Measurements from ENCODE around the gene ARHGAP19. TPM values are rescaled to one million over a fixed set of nuclear protein-coding genes. Genes with fewer than 3 reads are reported as not detected.

The ARHGAP19 gene
- total and polyA plus RNA-seq, 9 of the 15 experiments (the other 6 are each of a cell fraction or from before 2014, with no cell fraction given): 14.8 to 49.5 (median 26.8) TPM

GRCh38 chr10:97307441-97307840 lies 15.0 kb upstream of the ARHGAP19 start:
- no peaks in the 10 kb centered on the region for H3K9me1 ChIP-seq (ENCODE audit: control insufficient read depth, insufficient read depth, low read length)
- CTCF ChIA-PET (ENCODE audit: low intra/inter-chr PET ratio): no interaction called here
- peak overlapping the region in 1 of 2 experiments; percentile 6; a peak in 2 of 4 replicates for H3K9ac ChIP-seq (ENCODE audit: insufficient read depth in 1 of 2, low read depth in 2 of 2, low read length in 2 of 2)
- H3K27me3 ChIP-seq (ENCODE audit: control insufficient read depth in 2 of 2, insufficient read depth in 2 of 2, low read length in 2 of 2): no peaks in the 10 kb centered on the region
- no peaks in the 10 kb centered on the region for H3K36me3 ChIP-seq (ENCODE audit: control insufficient read depth, insufficient read depth, low read length)
- H3K4me3 ChIP-seq: no peak overlapping the region
- H3K4me1 ChIP-seq (replicated peaks in 1 of 2; ENCODE audit: control insufficient read depth in 2 of 2, insufficient read depth in 2 of 2, low read length in 2 of 2): peaks cover 3 to 4% of the 10 kb centered on the region in 2 experiments; a peak in 2 of 5 replicates
- peak; percentile 48 for FAIRE-seq
- no peak overlapping the region for H3K27ac ChIP-seq (ENCODE audit: extremely low read depth, low read depth, low read length)
- intact Hi-C loops (cut with micrococcal nuclease): no loop called here
- H2AFZ ChIP-seq (ENCODE audit: low read depth, low read length): peak overlapping the region; percentile 53; the same call in 1 of the 2 replicates
- H3K79me2 ChIP-seq (ENCODE audit: control insufficient read depth, insufficient read depth, low read length): no peaks in the 10 kb centered on the region
- no TSS peak for BruUV-seq (replicated peaks)
- POLR2A ChIA-PET: no interaction called here
- no peaks in the 10 kb centered on the region for H3K9me3 ChIP-seq (replicated peaks; ENCODE audit: control insufficient read depth, insufficient read depth, low read depth, low read length)
- no peak overlapping the region for H3K4me2 ChIP-seq (ENCODE audit: insufficient read depth, low read length)
- WGBS (ENCODE audit: insufficient coverage, low coverage, missing lambda C conversion rate): 89% methylated on average over 1 of the region's 1 CpG
- ATAC-seq: peak; percentile 69
- in situ Hi-C loops (cut with MboI): no loop called here
- H4K20me1 ChIP-seq (replicated peaks; ENCODE audit: control insufficient read depth, insufficient read depth, low read length): no peaks in the 10 kb centered on the region
- TF ChIP-seq POLR2A (conservative IDR thresholded peaks at IDR 0.05) (no peak), NR1H2 (CRISPR knock-in tag; IDR thresholded peaks at IDR 0.05) (no peak), FOXK1 (CRISPR knock-in tag; IDR thresholded peaks at IDR 0.05; ENCODE audit: borderline replicate concordance) (no peak), HLTF (IDR thresholded peaks at IDR 0.05) (no peak), NONO (IDR thresholded peaks at IDR 0.05; ENCODE audit: low read depth in 2 of 2, low read length in 1 of 2) (no peak), PTRF (tag; IDR thresholded peaks at IDR 0.05) (no peak), HDAC6 (IDR thresholded peaks at IDR 0.05; ENCODE audit: low read depth, low read length) (no peak), ZNF263 (CRISPR knock-in tag; IDR thresholded peaks at IDR 0.05; ENCODE audit: borderline replicate concordance) (0 out of 2 replicates have a peak, but pooled peaks have one; percentile 42), CHCHD3 (CRISPR knock-in tag; IDR thresholded peaks at IDR 0.05) (no peak), PRDM10 (IDR thresholded peaks at IDR 0.05; ENCODE audit: partially characterized antibody) (peak; percentile 78), ZNF518B (CRISPR knock-in tag; IDR thresholded peaks at IDR 0.05) (no peak)
- TF ChIP-seq, protein P1, sequence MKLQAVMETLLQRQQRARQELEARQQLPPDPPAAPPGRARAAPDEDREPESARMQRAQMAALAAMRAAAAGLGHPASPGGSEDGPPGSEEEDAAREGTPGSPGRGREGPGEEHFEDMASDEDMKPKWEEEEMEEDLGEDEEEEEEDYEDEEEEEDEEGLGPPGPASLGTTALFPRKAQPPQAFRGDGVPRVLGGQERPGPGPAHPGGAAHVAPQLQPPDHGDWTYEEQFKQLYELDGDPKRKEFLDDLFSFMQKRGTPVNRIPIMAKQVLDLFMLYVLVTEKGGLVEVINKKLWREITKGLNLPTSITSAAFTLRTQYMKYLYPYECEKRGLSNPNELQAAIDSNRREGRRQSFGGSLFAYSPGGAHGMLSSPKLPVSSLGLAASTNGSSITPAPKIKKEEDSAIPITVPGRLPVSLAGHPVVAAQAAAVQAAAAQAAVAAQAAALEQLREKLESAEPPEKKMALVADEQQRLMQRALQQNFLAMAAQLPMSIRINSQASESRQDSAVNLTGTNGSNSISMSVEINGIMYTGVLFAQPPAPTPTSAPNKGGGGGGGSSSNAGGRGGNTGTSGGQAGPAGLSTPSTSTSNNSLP (IDR thresholded peaks at IDR 0.05; ENCODE audit: borderline replicate concordance, low read depth, low read length): no peak
- no peak for DNase-seq (ENCODE audit: extremely low read depth in 1 of 4, low spot score in 3 of 4)

Measured in K562 (cell line).